Hepatocyte (in vitro differentiated cells): ENCODE results near the gene RPS6KA2.

Source experiments
- CTCF ChIP-seq: fragments of 200-600 bp; sonication (generic); IDR thresholded peaks from 2 replicates; pipeline ENCODE4 v1.5.1; 2016; ENCODE audit warnings: antibody characterized with exemption, mild to moderate bottlenecking; ENCODE audit not compliant: poor library complexity
- EZH2 ChIP-seq: fragments of 200-600 bp; sonication (generic); IDR thresholded peaks from 2 replicates; pipeline ENCODE4 v1.6.1; 2016; ENCODE audit warnings: antibody characterized with exemption, mild to moderate bottlenecking, borderline replicate concordance
- EZH2phosphoT487 ChIP-seq: fragments of 200-600 bp; sonication (generic); IDR thresholded peaks from one replicate; pipeline ENCODE4 v1.6.1; 2018; ENCODE audit warnings: antibody characterized with exemption, mild to moderate bottlenecking, low read depth, moderate library complexity; ENCODE audit not compliant: unreplicated experiment, severe bottlenecking

GRCh38 chr6:166448432-166448831 is 178.6 kb downstream of the RPS6KA2 start:
- TF ChIP-seq CTCF (no peak), EZH2 (no peak), EZH2phosphoT487 (no peak)
